ENCODE measurements around the gene LRIF1. TPM values are rescaled to one million over a fixed set of nuclear protein-coding genes. Genes with fewer than 3 reads are reported as not detected.
A peak's percentile ranks its signal among the peaks of the same experiment; 100 is the strongest.

LRIF1 gene
- total and polyA plus RNA-seq, 2 of the 8 experiments (the other 6 are each of a cell fraction or from before 2014, with no cell fraction given), result 5.2 to 19.3 TPM

GRCh38 chr1:110927484-110928075 lies 36.1 kb downstream of the LRIF1 start (continued):
- TF ChIP-seq CHD7 (IDR thresholded peaks at IDR 0.05; ENCODE audit: insufficient replicate concordance, low read length) (no peak), CHD2 (IDR thresholded peaks at IDR 0.05; ENCODE audit: low read length) (no peak), NANOG (IDR thresholded peaks at IDR 0.05; ENCODE audit: insufficient read depth, low read depth, low read length, poor library complexity, severe bottlenecking) (no peak), YY1 (IDR thresholded peaks at IDR 0.05; ENCODE audit: low read depth, low read length) (peak; percentile 88), SRF (IDR thresholded peaks at IDR 0.05; ENCODE audit: low read depth, low read length) (no peak), SIX5 (IDR thresholded peaks at IDR 0.05; ENCODE audit: low read depth, low read length) (peak; percentile 34; the same call in 1 of the 2 replicates), TAF1 (IDR thresholded peaks at IDR 0.05; ENCODE audit: low read depth, low read length) (peak; percentile 33; the same call in 1 of the 2 replicates), SP2 (IDR thresholded peaks at IDR 0.05; ENCODE audit: low read length) (no peak), KDM4A (IDR thresholded peaks at IDR 0.05; ENCODE audit: low read depth, low read length, severe bottlenecking) (no peak), EZH2 (IDR thresholded peaks at IDR 0.05; ENCODE audit: low read depth, low read length, severe bottlenecking) (no peak), TCF12 (IDR thresholded peaks at IDR 0.05; ENCODE audit: low read depth, low read length) (no peak)
